ENCODE measurements around the gene COL20A1.

The COL20A1 gene

GRCh38 chr20:63351326-63351700, 58.3 kb downstream of the COL20A1 start:
- no peak for DNase-seq

- DNase-seq, result no peak
Observed at GRCh38 chr20:63351811-63352591, 59.0 kb downstream of the COL20A1 start.

DNA sequence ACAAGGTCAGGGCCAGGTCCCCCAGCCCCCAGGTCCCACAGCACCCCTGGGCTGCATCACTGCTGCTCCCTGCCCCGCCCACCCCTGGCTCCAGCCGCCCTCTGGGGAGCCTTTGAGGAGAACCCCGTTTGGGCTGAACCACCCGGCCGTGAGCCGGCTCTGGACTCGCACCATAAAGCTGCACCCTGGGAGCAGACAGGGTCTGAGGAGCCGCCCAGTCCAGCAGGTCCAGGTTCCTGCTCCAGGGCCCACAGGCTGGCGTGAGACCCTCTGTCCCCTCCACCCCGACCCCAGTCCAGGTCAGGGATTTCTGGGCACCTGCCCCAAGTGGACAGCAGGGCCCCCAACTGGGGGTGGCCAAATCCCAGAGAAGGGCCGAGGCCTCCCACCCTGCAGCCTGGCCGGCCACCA, 59.8 kb downstream of the COL20A1 start:
- DNase-seq, result no peak

- no peak for DNase-seq
Observed at GRCh38 chr20:63354636-63355350, 61.8 kb downstream of the COL20A1 start.

DNA sequence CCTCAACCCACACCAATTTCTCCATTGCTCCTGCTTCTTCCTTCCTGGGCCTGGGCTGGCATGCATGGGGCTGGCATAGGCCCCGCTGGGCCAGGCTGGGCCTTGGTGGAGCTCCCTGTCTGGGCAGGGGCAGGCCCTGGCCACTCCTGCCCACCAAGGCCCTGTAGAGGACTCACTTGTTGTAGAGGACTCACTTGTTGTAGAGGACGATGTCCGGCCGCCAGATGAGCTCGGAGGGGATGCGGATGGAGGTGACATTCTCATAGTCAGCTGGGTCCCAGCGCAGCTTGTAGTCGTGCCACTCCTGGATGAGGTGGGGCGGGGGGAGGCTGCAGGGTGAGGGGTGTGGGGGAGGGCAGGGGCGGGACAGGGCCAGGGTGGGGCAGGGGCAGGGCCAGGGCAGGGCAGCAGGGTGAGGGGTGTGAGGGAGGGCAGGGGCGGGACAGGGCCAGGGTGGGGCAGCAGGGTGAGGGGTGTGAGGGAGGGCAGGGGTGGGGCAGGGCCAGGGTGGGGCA, 62.9 kb downstream of the COL20A1 start:
- DNase-seq, result no peak

DNA sequence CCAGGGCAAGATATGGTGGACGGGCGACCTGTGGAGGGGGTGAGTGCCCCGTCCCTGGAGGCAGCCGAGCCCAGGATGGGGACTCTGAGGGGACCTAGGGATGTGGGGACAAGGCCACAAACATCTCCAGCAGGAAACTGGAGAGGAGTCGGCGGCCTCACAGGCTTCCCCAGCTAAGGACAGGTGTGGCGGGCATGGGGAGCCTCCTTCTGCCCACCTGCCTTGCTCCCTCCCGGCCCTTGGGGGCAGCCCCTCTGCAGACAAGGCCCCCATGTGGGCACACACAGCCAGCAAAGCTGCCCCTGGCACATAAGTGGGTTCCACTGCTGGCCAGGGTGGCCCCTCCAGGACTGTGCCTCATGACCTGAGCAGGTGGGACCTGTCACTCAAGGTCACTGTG, 63.5 kb downstream of the COL20A1 start:
- DNase-seq, result no peak

- DNase-seq, result no peak
Observed at GRCh38 chr20:63356931-63357879, 64.2 kb downstream of the COL20A1 start.

- no peak for DNase-seq
Observed at GRCh38 chr20:63357921-63358905, 65.2 kb downstream of the COL20A1 start.

GRCh38 chr20:63359164-63359934, 66.4 kb downstream of the COL20A1 start:
- DNase-seq, result no peak

DNA sequence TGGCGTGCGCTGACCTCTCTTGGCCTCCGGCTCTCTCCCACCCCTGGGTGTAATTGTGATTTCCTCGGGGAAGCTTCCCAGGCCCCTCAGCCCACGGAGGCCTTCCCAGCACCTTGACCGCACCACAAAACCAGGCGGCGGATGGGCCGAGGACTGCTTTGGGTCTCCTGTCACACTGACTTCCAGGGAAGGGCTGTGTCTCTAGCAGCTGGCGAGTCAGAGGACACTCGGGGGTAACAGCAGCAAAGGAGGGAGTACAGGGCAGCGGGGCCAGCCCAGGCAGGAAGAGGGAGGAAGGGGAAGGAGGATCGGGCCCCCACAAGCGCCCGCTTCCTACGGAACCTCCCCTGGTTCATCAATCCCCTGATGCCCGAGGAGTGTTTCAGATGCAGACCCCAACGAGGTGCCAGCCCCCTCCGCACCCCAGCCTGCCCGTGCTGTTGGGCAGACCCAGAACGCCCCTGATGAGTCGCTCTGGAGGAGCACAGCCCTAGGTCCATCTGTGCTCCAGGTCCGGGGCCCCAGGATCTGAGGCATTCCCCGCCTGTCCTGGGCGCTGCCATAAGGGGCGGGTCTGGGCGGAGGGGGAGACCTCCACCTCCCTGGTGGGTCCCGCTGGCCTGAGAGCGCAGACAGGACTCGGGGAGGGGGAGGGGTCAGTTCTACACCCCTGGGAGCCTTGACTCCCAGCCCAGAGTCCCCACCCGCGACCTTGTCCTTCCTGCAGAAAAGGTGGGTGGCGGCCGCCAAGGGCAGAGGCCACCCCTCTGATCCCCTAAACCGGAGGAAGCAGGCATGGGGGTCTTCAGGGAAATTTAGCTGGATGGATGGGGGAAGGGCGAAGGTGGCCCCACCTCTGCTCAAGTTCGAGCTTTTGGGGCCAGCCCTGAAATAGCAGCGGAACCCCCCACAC, 67.2 kb downstream of the COL20A1 start:
- no peak for DNase-seq

- peak; percentile 63 for DNase-seq
Observed at GRCh38 chr20:63360850-63361518, 68.0 kb downstream of the COL20A1 start, which contains the start of gene CHRNA4. TSS of gene CHRNA4 (minus strand) at chr20:63361349. CDS start at chr20:63361165, 184 bp downstream.

DNA sequence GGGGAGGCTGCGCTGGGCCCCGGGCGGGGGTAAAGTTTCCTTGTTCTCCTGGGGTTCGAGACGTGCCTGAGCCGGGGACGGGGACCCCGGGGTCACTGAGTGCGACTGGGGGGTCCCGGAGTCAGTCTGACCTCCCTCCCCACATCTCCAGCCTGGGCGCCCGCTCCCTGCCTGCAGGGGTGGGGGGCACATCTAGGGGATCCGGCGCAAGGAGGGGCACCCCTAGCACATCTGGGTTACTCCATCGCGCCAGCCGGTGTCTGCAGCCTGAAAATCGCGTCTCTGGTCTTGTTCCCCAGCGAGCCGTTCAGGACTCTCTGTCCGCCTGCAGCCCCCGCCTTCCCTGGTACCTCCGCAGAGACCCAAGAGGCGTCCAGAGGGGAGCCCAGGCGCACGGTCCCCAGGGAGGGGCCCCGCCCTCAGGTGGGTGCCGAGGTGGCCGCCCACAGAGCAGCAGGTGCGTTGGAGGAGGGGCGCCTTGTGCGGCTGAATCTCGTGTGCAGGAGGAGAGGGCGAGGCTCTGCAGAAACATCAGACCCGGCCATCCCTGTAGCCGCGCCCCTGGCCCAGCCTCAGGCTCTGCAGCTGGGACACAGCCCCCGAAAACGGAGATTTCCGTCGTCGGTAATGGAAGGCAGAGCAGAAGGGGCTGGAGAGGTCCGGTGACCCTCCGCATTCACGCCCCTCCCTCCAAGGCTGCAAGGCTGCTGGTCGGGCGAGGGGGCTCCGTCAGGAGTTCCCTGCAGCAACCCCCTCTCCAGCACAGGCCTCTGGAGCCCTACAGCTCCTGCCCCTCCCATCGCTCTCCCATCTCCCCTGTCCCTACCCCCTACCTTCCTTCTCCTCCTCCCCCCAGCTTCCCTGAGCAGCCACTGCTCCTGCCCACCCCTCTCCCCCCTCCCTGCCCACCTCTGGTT, 68.8 kb downstream of the COL20A1 start:
- peak; percentile 79 for DNase-seq

GRCh38 chr20:63362436-63363009, 69.5 kb downstream of the COL20A1 start:
- DNase-seq, result no peak

GRCh38 chr20:63363013-63363957, 70.3 kb downstream of the COL20A1 start:
- DNase-seq, result no peak

- no peak for DNase-seq
Observed at GRCh38 chr20:63363981-63364561, 71.1 kb downstream of the COL20A1 start.

Measured in NCI-H2171 (cell line).